GM12892 (cell line): ENCODE measurements around the gene PKIB.

Source experiments
- POLR2A ChIP-seq: IDR thresholded peaks from 2 replicates; pipeline ENCODE4 v1.6.1; 2011; ENCODE audit warnings: low read depth, low read length, control low read depth
- POLR2AphosphoS5 ChIP-seq: IDR thresholded peaks from 2 replicates; pipeline ENCODE4 v1.6.1; 2011; ENCODE audit warnings: low read depth, low read length, control low read depth
- TAF1 ChIP-seq: IDR thresholded peaks from 2 replicates; pipeline ENCODE4 v1.6.1; 2011; ENCODE audit warnings: low read depth, mild to moderate bottlenecking, control low read depth, low read length, borderline replicate concordance

- TF ChIP-seq POLR2AphosphoS5 (no peak), POLR2A (no peak), TAF1 (no peak)
These were observed 71.5 kb downstream of the PKIB start for GRCh38 chr6:122681705-122682104.
